Natural killer cell (primary cell): Measurements from ENCODE around the gene MED13L. TPM values are rescaled to one million over a fixed set of nuclear protein-coding genes. Genes with fewer than 3 reads are reported as not detected.

ENCODE experiments used
- ATAC-seq, 3 donors: fragments of 150-1000 bp in 2 of 3; fragments of 200-7000 bp in 1 of 3; cut with Tn5 transposase; 1 replicate in 1 of 3; 2 replicates in 2 of 3; pipeline ENCODE4 v1.10.0; 2021; ENCODE audit warnings: mild to moderate bottlenecking in 2 of 3, moderate library complexity in 2 of 3
- DNase-seq, 2 donors: peaks; one replicate each; pipeline versions ENCODE4 v3.0.0 to v3.0.0-alpha.2; 2013 to 2021; ENCODE audit warnings: mixed read lengths in 1 of 2
- H3K27ac ChIP-seq: one replicate; pipeline ENCODE4 v1.5.1; 2013; ENCODE audit warnings: mild to moderate bottlenecking, low read length
- H3K27me3 ChIP-seq: one replicate; pipeline ENCODE4 v1.6.1; 2013; ENCODE audit warnings: low read length; ENCODE audit not compliant: control insufficient read depth, insufficient read depth
- H3K36me3 ChIP-seq: one replicate; pipeline ENCODE4 v1.6.1; 2013; ENCODE audit warnings: low read length; ENCODE audit not compliant: control insufficient read depth, insufficient read depth
- H3K4me1 ChIP-seq: one replicate; pipeline ENCODE4 v1.6.1; 2013; ENCODE audit warnings: low read length; ENCODE audit not compliant: control insufficient read depth, insufficient read depth
- H3K4me3 ChIP-seq: one replicate; pipeline ENCODE4 v1.5.1; 2013; ENCODE audit warnings: low read length
- H3K9me3 ChIP-seq: one replicate; pipeline ENCODE4 v1.6.1; 2013; ENCODE audit warnings: low read length; ENCODE audit not compliant: control insufficient read depth, insufficient read depth
- H3K27ac Mint-ChIP-seq, 2 donors: one replicate each; pipeline ENCODE4 v1.8.0; 2022; ENCODE audit warnings: mild to moderate bottlenecking in 2 of 2, mixed read lengths in 2 of 2, moderate library complexity in 1 of 2
- H3K27me3 Mint-ChIP-seq, 2 donors: one replicate each; pipeline ENCODE4 v1.8.0; 2022; ENCODE audit warnings: low read depth in 2 of 2, mixed read lengths in 2 of 2
- H3K36me3 Mint-ChIP-seq: one replicate; pipeline ENCODE4 v1.8.0; 2022; ENCODE audit warnings: mixed read lengths
- H3K4me1 Mint-ChIP-seq, 2 donors: one replicate each; pipeline ENCODE4 v1.8.0; 2022; ENCODE audit warnings: mixed read lengths in 2 of 2
- H3K4me3 Mint-ChIP-seq: one replicate; pipeline ENCODE4 v1.8.0; 2022; ENCODE audit warnings: mild to moderate bottlenecking, moderate library complexity, mixed read lengths
- H3K9me3 Mint-ChIP-seq, 2 donors: one replicate each; pipeline ENCODE4 v1.8.0; 2022; ENCODE audit warnings: mixed read lengths in 2 of 2
- CTCF ChIP-seq: fragments of 200-600 bp; IDR thresholded peaks from one replicate; pipeline ENCODE4 v1.8.0; 2022; ENCODE audit warnings: antibody characterized with exemption
- WGBS: methylation state at CpG from one replicate; pipeline ENCODE4 v1.1.7; 2013; ENCODE audit warnings: missing lambda C conversion rate; ENCODE audit not compliant: insufficient coverage; 5-methylcytosine and 5-hydroxymethylcytosine counted together
- intact Hi-C: fragments of 100-400 bp; cut with micrococcal nuclease; formaldehyde crosslinking; loops from one replicate; pipeline ENCODE4 v1.14.2; 2022
- total RNA-seq, 4 donors: library from RNA; stranded (reverse); fragments of 120-200 nt in 1 of 4; gene quantifications; one replicate each; pipeline versions ENCODE4 v1.2.3 to v1.2.4, GENCODE V29; 2013 to 2022

The MED13L gene
- total RNA-seq, 3 donors from 2014 or later (not counting 1 experiment from before 2014, with no cell fraction given): 237 to 316 (median 240) TPM

GRCh38 chr12:115945491-115945885 is 332.0 kb downstream of the MED13L start:
- DNase-seq (no peak), ATAC-seq (no peak)
- no peaks in the 10 kb centered on the region for H3K27me3 Mint-ChIP-seq
- H3K9me3 Mint-ChIP-seq: no peaks in the 10 kb centered on the region
- 86% methylated on average over 5 of the region's 5 CpGs for WGBS
- no peak for TF ChIP-seq CTCF
- no peaks in the 10 kb centered on the region for H3K36me3 ChIP-seq
- no peaks in the 10 kb centered on the region for H3K4me1 Mint-ChIP-seq
- H3K27ac ChIP-seq: no peak overlapping the region
- no peaks in the 10 kb centered on the region for H3K36me3 Mint-ChIP-seq
- H3K4me3 Mint-ChIP-seq: no peak overlapping the region
- no peaks in the 10 kb centered on the region for H3K4me1 ChIP-seq
- no peaks in the 10 kb centered on the region for H3K9me3 ChIP-seq
- no peaks in the 10 kb centered on the region for H3K27me3 ChIP-seq
- intact Hi-C loops: no loop called here
- no peak overlapping the region for H3K4me3 ChIP-seq
- H3K27ac Mint-ChIP-seq: no peak overlapping the region

- no peak overlapping the region for H3K27ac ChIP-seq
- Mint-ChIP-seq H3K4me3 (no peak overlapping the region), H3K27me3 (no peaks in the 10 kb centered on the region), H3K9me3 (no peaks in the 10 kb centered on the region), H3K4me1 (no peaks in the 10 kb centered on the region), H3K27ac (no peak overlapping the region), H3K36me3 (no peaks in the 10 kb centered on the region)
- no peaks in the 10 kb centered on the region for H3K9me3 ChIP-seq
- intact Hi-C loops: no loop called here
- 90% methylated on average over 24 of the region's 24 CpGs for WGBS
- no peak for ATAC-seq
- DNase-seq: no peak
- H3K27me3 ChIP-seq: no peaks in the 10 kb centered on the region
- H3K4me1 ChIP-seq: no peaks in the 10 kb centered on the region
- no peaks in the 10 kb centered on the region for H3K36me3 ChIP-seq
- no peak for TF ChIP-seq CTCF
- H3K4me3 ChIP-seq: no peak overlapping the region
Observed at GRCh38 chr12:115944837-115945490, 332.5 kb downstream of the MED13L start.

- no peak for TF ChIP-seq CTCF
- Histone ChIP-seq H3K27ac (no peak overlapping the region), H3K4me1 (no peaks in the 10 kb centered on the region), H3K27me3 (no peaks in the 10 kb centered on the region), H3K9me3 (no peaks in the 10 kb centered on the region), H3K36me3 (no peaks in the 10 kb centered on the region), H3K4me3 (no peak overlapping the region)
- intact Hi-C loops: no loop called here
- no peak overlapping the region for H3K4me3 Mint-ChIP-seq
- H3K27me3 Mint-ChIP-seq: peaks cover 0 to 1% of the 10 kb centered on the region in 2 donors
- no peak for DNase-seq
- H3K27ac Mint-ChIP-seq: no peak overlapping the region
- WGBS: 95% methylated on average over 8 of the region's 8 CpGs
- H3K4me1 Mint-ChIP-seq: no peaks in the 10 kb centered on the region
- peaks cover 1% of the 10 kb centered on the region for H3K36me3 Mint-ChIP-seq
- H3K9me3 Mint-ChIP-seq: no peaks in the 10 kb centered on the region
- no peak for ATAC-seq
Observed at GRCh38 chr12:115944392-115944742, 333.1 kb downstream of the MED13L start.
